Panc1 (cell line): ENCODE data around the gene HINT3. TPM values are rescaled to one million over a fixed set of nuclear protein-coding genes. Genes with fewer than 3 reads are reported as not detected.
A peak's percentile ranks its signal among the peaks of the same experiment; 100 is the strongest.

ENCODE experiments used
- ATAC-seq: fragments of 200-7000 bp; cut with Tn5 transposase; 2 replicates; pipeline ENCODE4 v1.9.1; 2020; ENCODE audit warnings: mild to moderate bottlenecking, moderate library complexity
- BruUV-seq: library from RNA; stranded (reverse); fragments of 400-500 nt; replicated peaks from 2 replicates; lab custom pipeline; 2021; lab: Mats Ljungman, UMichigan
- CTCF ChIA-PET: fragments of 300-600 bp; sonication (Branson Sonifier 250); formaldehyde crosslinking; loops from one replicate; lab custom pipeline; 2022; ENCODE audit warnings: antibody characterized with exemption; lab: Charles Lee
- POLR2A ChIA-PET: fragments of 300-600 bp; sonication (Branson Sonifier 250); formaldehyde crosslinking; loops from one replicate; lab custom pipeline; 2022; ENCODE audit warnings: antibody characterized with exemption; lab: Charles Lee
- DNase-seq: peaks from one replicate; pipeline ENCODE4 v3.0.0-alpha.2; 2010; ENCODE audit warnings: low read depth, low spot score
- H3K27ac ChIP-seq: 2 replicates; pipeline ENCODE4 v1.5.1; 2011; ENCODE audit warnings: mild to moderate bottlenecking, low read length, inconsistent platforms
- H3K27me3 ChIP-seq: fragments of 200-500 bp; sonication (Bioruptor generic); 2 replicates; pipeline ENCODE4 v1.6.0; 2014; ENCODE audit warnings: low read length, inconsistent platforms; ENCODE audit not compliant: control insufficient read depth, insufficient read depth
- H3K36me3 ChIP-seq: fragments of 200-500 bp; sonication (Bioruptor generic); 2 replicates; pipeline ENCODE4 v1.5.1; 2014; ENCODE audit warnings: inconsistent platforms, mild to moderate bottlenecking, low read length, moderate library complexity; ENCODE audit not compliant: control insufficient read depth, insufficient read depth
- H3K4me1 ChIP-seq: 2 replicates; pipeline ENCODE4 v1.5.1; 2011; ENCODE audit warnings: inconsistent platforms, mild to moderate bottlenecking, low read length, moderate library complexity; ENCODE audit not compliant: control insufficient read depth, insufficient read depth
- H3K4me3 ChIP-seq, 2 experiments: 2 replicates each; pipeline ENCODE4 v1.5.1; 2011 to 2012; ENCODE audit warnings: low read depth in 2 of 2, low read length in 2 of 2, mild to moderate bottlenecking in 2 of 2, inconsistent platforms in 1 of 2, moderate library complexity in 1 of 2
- H3K9me3 ChIP-seq: fragments of 200-500 bp; sonication (Bioruptor generic); 2 replicates; pipeline ENCODE4 v1.5.1; 2014; ENCODE audit warnings: low read depth, mild to moderate bottlenecking, inconsistent platforms, low read length, moderate library complexity; ENCODE audit not compliant: control insufficient read depth, insufficient read depth
- POLR2AphosphoS5 ChIP-seq: IDR thresholded peaks from 2 replicates; pipeline ENCODE4 v1.6.1; 2012; ENCODE audit warnings: mild to moderate bottlenecking, low read depth, low read length, moderate library complexity
- SIN3A ChIP-seq: IDR thresholded peaks from 2 replicates; pipeline ENCODE4 v1.6.1; 2012; ENCODE audit warnings: low read depth, mild to moderate bottlenecking, low read length, moderate library complexity, borderline replicate concordance; ENCODE audit not compliant: insufficient read depth
- TCF7L2 ChIP-seq: IDR thresholded peaks from 2 replicates; pipeline ENCODE4 v1.6.1; 2011; ENCODE audit warnings: mild to moderate bottlenecking, low read depth, low read length, inconsistent platforms
- in situ Hi-C: cut with HindIII; loops from 2 replicates; pipeline ENCODE4 v1.10.0; 2016; ENCODE audit warnings: low sequenced_read_pairs, low pct_unique_long_range_greater_than_20kb
- intact Hi-C: fragments of 100-400 bp; cut with micrococcal nuclease; formaldehyde crosslinking; loops from one replicate; pipeline ENCODE4 v1.10.0; 2022; ENCODE audit not compliant: unreplicated experiment
- total RNA-seq: library from RNA; stranded (reverse); gene quantifications from one replicate; pipeline ENCODE4 v1.2.1, GENCODE V29; 2021; ENCODE audit not compliant: unreplicated experiment
- TF ChIP-seq, protein P1 (sequence below), 2 experiments: IDR thresholded peaks; 2 replicates each; pipeline ENCODE4 v1.6.1; 2011 to 2012; ENCODE audit warnings: low read depth in 2 of 2, control low read depth in 1 of 2, low read length in 1 of 2, mild to moderate bottlenecking in 1 of 2, moderate library complexity in 1 of 2; ENCODE audit not compliant: insufficient read depth in 1 of 2
- TF ChIP-seq, protein P2 (sequence below): fragments of 450-650 bp; IDR thresholded peaks from 2 replicates; pipeline ENCODE4 v1.5.1; 2017; ENCODE audit warnings: mild to moderate bottlenecking

HINT3 gene
- total RNA-seq, 1 experiment from 2014 or later, result 11.5 TPM

DNA sequence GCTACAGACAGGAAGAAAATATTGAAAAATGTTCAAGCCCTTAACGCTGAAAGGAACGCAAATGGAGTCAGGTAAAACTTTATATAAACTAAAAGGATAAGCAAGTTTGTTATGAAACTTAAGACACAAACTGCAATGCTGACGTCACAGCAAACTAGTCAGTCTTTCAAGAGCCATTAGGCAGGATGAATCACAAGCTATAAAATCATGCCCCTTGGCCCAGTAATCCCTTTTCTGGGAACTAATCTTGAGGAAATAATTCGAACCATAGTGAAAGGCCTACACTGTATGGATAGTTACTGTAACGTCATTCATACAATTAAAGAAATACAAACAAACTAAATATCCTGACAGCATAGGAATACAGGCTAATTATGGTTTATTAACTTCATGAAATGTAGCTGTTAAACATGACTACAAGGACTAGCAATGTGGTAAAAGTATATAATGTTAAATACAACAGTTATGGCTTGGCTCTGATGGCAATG, 42.7 kb upstream of the HINT3 start:
- intact Hi-C loops, result no loop called here
- in situ Hi-C loops, result no loop called here
- H3K9me3 ChIP-seq, result no peaks in the 10 kb centered on the region
- H3K36me3 ChIP-seq, result peaks cover 6% of the 10 kb centered on the region; the same call in 1 of the 2 replicates
- 0 out of 2 replicates have a peak, but pooled peaks cover 3% of the 10 kb centered on the region for H3K4me1 ChIP-seq
- ATAC-seq (peak; percentile 77; the same call in 1 of the 2 replicates), DNase-seq (peak; percentile 41)
- ChIA-PET CTCF (interaction anchor here (2.2 kb wide), 1 partner anchor 43 kb away, joined by 4 read pairs; the partner anchor contains the start of gene HINT3), POLR2A (no interaction called here)
- H3K4me3 ChIP-seq, result no peak overlapping the region
- no TSS peak for BruUV-seq
- TF ChIP-seq POLR2AphosphoS5, result no peak
- TF ChIP-seq, protein P1, sequence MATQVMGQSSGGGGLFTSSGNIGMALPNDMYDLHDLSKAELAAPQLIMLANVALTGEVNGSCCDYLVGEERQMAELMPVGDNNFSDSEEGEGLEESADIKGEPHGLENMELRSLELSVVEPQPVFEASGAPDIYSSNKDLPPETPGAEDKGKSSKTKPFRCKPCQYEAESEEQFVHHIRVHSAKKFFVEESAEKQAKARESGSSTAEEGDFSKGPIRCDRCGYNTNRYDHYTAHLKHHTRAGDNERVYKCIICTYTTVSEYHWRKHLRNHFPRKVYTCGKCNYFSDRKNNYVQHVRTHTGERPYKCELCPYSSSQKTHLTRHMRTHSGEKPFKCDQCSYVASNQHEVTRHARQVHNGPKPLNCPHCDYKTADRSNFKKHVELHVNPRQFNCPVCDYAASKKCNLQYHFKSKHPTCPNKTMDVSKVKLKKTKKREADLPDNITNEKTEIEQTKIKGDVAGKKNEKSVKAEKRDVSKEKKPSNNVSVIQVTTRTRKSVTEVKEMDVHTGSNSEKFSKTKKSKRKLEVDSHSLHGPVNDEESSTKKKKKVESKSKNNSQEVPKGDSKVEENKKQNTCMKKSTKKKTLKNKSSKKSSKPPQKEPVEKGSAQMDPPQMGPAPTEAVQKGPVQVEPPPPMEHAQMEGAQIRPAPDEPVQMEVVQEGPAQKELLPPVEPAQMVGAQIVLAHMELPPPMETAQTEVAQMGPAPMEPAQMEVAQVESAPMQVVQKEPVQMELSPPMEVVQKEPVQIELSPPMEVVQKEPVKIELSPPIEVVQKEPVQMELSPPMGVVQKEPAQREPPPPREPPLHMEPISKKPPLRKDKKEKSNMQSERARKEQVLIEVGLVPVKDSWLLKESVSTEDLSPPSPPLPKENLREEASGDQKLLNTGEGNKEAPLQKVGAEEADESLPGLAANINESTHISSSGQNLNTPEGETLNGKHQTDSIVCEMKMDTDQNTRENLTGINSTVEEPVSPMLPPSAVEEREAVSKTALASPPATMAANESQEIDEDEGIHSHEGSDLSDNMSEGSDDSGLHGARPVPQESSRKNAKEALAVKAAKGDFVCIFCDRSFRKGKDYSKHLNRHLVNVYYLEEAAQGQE (IDR thresholded peaks at IDR 0.05; ENCODE audit: insufficient read depth in 1 of 2, low read depth in 2 of 2, low read length in 1 of 2), result no peak
- TF ChIP-seq TCF7L2, result no peak
- no peak for TF ChIP-seq SIN3A
- TF ChIP-seq, protein P2, sequence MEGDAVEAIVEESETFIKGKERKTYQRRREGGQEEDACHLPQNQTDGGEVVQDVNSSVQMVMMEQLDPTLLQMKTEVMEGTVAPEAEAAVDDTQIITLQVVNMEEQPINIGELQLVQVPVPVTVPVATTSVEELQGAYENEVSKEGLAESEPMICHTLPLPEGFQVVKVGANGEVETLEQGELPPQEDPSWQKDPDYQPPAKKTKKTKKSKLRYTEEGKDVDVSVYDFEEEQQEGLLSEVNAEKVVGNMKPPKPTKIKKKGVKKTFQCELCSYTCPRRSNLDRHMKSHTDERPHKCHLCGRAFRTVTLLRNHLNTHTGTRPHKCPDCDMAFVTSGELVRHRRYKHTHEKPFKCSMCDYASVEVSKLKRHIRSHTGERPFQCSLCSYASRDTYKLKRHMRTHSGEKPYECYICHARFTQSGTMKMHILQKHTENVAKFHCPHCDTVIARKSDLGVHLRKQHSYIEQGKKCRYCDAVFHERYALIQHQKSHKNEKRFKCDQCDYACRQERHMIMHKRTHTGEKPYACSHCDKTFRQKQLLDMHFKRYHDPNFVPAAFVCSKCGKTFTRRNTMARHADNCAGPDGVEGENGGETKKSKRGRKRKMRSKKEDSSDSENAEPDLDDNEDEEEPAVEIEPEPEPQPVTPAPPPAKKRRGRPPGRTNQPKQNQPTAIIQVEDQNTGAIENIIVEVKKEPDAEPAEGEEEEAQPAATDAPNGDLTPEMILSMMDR, result no peak
- H3K27me3 ChIP-seq, result no peaks in the 10 kb centered on the region
- H3K27ac ChIP-seq, result no peak overlapping the region

DNA sequence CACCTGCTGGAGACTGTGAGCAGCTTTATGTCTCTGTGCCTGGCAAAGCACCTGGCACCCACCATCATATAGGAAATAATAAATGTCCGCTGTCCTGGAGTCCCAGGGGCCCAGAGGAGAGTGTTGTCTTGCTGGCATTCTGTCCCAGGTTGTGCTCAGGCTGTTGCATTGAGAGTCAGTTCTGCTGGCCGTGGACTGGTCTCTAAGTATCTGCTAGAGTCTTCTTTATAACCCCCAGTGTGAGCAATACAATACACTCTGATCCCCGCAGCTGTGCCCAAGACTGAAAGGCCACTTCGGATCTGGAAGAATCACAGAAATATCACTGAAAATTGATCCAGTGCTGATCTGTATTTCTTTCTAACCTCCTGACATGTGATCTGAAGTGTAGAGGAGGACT, 38.3 kb upstream of the HINT3 start:
- POLR2A ChIA-PET, result interaction anchor here (0.7 kb wide), 1 partner anchor 30 kb away, joined by 4 read pairs; no protein-coding TSS in a partner anchor
- intact Hi-C loops (no loop called here), in situ Hi-C loops (no loop called here)
- Histone ChIP-seq H3K27me3 (no peaks in the 10 kb centered on the region), H3K27ac (no peak overlapping the region), H3K36me3 (peaks cover 11% of the 10 kb centered on the region; the same call in 1 of the 2 replicates), H3K4me3 (no peak overlapping the region), H3K4me1 (0 out of 2 replicates have a peak, but pooled peaks cover 3% of the 10 kb centered on the region), H3K9me3 (no peaks in the 10 kb centered on the region)
- CTCF ChIA-PET, result no interaction called here
- BruUV-seq, result no TSS peak
- no peak for ATAC-seq
- DNase-seq, result no peak
- no peak for TF ChIP-seq POLR2AphosphoS5
- TF ChIP-seq TCF7L2, result no peak
- no peak for TF ChIP-seq SIN3A
- TF ChIP-seq, protein P1 (IDR thresholded peaks at IDR 0.05; ENCODE audit: insufficient read depth in 1 of 2, low read depth in 2 of 2, low read length in 1 of 2), result no peak
- TF ChIP-seq, protein P2, result no peak
